GM12801 (cell line): ENCODE data around the gene MLLT10.

Experiments used
- CTCF ChIP-seq: IDR thresholded peaks from one replicate; pipeline ENCODE4 v1.5.1; 2011; ENCODE audit warnings: control low read depth; ENCODE audit not compliant: insufficient read length; ENCODE audit errors: extremely low read depth

Gene MLLT10

GRCh38 chr10:21727452-21728168 lies 193.6 kb downstream of the MLLT10 start:
- no peak for TF ChIP-seq CTCF

GRCh38 chr10:21728618-21729017 lies 194.6 kb downstream of the MLLT10 start:
- TF ChIP-seq CTCF, result no peak

GRCh38 chr10:21732067-21732772 lies 198.2 kb downstream of the MLLT10 start:
- no peak for TF ChIP-seq CTCF

- TF ChIP-seq CTCF, result no peak
These were observed 199.7 kb downstream of the MLLT10 start for GRCh38 chr10:21733710-21734109.

- no peak for TF ChIP-seq CTCF
These were observed 203.1 kb downstream of the MLLT10 start for GRCh38 chr10:21737106-21737505.

- no peak for TF ChIP-seq CTCF
These were observed 207.0 kb downstream of the MLLT10 start for GRCh38 chr10:21740989-21741388.

- TF ChIP-seq CTCF, result no peak
These were observed 208.8 kb downstream of the MLLT10 start for GRCh38 chr10:21742740-21743412.
